PFSK-1 (cell line): ENCODE data around the gene CNN3.

Source experiments
- FOXP2 ChIP-seq: optimal IDR thresholded peaks from 2 replicates; pipeline ENCODE3; 2011; ENCODE audit warnings: borderline replicate concordance, control low read depth, inconsistent platforms; ENCODE audit not compliant: insufficient read depth; ENCODE audit errors: extremely low read length, extremely low read depth
- POLR2AphosphoS5 ChIP-seq: IDR thresholded peaks from 2 replicates; pipeline ENCODE4 v1.6.1; 2012; ENCODE audit warnings: low read depth, mild to moderate bottlenecking, control low read depth, low read length, moderate library complexity
- REST ChIP-seq, 2 experiments: IDR thresholded peaks; 2 replicates each; pipeline versions ENCODE4 v1.6.1 to v1.8.0; 2011 to 2012; ENCODE audit warnings: low read depth in 2 of 2, low read length in 2 of 2, control low read depth in 1 of 2, inconsistent platforms in 1 of 2, mild to moderate bottlenecking in 1 of 2, moderate library complexity in 1 of 2; ENCODE audit not compliant: insufficient read depth in 1 of 2
- SIN3A ChIP-seq: IDR thresholded peaks from 2 replicates; pipeline ENCODE4 v1.6.1; 2012; ENCODE audit warnings: mild to moderate bottlenecking, low read length, moderate library complexity, borderline replicate concordance; ENCODE audit not compliant: insufficient read depth
- TAF1 ChIP-seq: IDR thresholded peaks from 2 replicates; pipeline ENCODE4 v1.6.1; 2012; ENCODE audit warnings: low read length, control low read depth, borderline replicate concordance; ENCODE audit not compliant: insufficient read depth

CNN3 gene

GRCh38 chr1:94899756-94900155, 27.2 kb downstream of the CNN3 start:
- no peak for TF ChIP-seq SIN3A
- TF ChIP-seq POLR2AphosphoS5 = no peak
- TF ChIP-seq REST (IDR thresholded peaks at IDR 0.05; ENCODE audit: insufficient read depth in 1 of 2, low read depth in 2 of 2, low read length in 2 of 2) = no peak
- TF ChIP-seq TAF1 = no peak

GRCh38 chr1:94898491-94899385, 28.2 kb downstream of the CNN3 start:
- TF ChIP-seq POLR2AphosphoS5 = no peak
- no peak for TF ChIP-seq TAF1
- no peak for TF ChIP-seq FOXP2

GRCh38 chr1:94895518-94895917, 31.4 kb downstream of the CNN3 start:
- TF ChIP-seq FOXP2 = no peak
- TF ChIP-seq TAF1 = no peak
- TF ChIP-seq REST (IDR thresholded peaks at IDR 0.05; ENCODE audit: insufficient read depth in 1 of 2, low read depth in 2 of 2, low read length in 2 of 2) = no peak
- no peak for TF ChIP-seq POLR2AphosphoS5
- no peak for TF ChIP-seq SIN3A

GRCh38 chr1:94894630-94895029, 32.3 kb downstream of the CNN3 start:
- TF ChIP-seq POLR2AphosphoS5 (no peak), FOXP2 (no peak), TAF1 (no peak)

- TF ChIP-seq FOXP2 (no peak), SIN3A (no peak), TAF1 (no peak), POLR2AphosphoS5 (no peak), REST (IDR thresholded peaks at IDR 0.05; ENCODE audit: insufficient read depth in 1 of 2, low read depth in 2 of 2, low read length in 2 of 2) (no peak)
Observed at GRCh38 chr1:94892604-94893254, 34.2 kb downstream of the CNN3 start.

GRCh38 chr1:94888201-94888600, 38.7 kb downstream of the CNN3 start:
- TF ChIP-seq TAF1 = no peak
- no peak for TF ChIP-seq REST (IDR thresholded peaks at IDR 0.05; ENCODE audit: insufficient read depth in 1 of 2, low read depth in 2 of 2, low read length in 2 of 2)
- no peak for TF ChIP-seq POLR2AphosphoS5
- TF ChIP-seq SIN3A = no peak
- no peak for TF ChIP-seq FOXP2
